NCI-H446 treated with DMSO at 0.1 percent for 48 hours (cell line): ENCODE data around the gene TRERF1.

Source experiments
- DNase-seq: peaks from one replicate; lab custom pipeline; 2025; lab: John Stamatoyannopoulos, UW

Gene TRERF1

GRCh38 chr6:42190554-42191183, 261.1 kb downstream of the TRERF1 start:
- no peak for DNase-seq

- DNase-seq: no peak
These were observed 263.3 kb downstream of the TRERF1 start for GRCh38 chr6:42188406-42188805.

GRCh38 chr6:42185597-42185996, 266.1 kb downstream of the TRERF1 start:
- no peak for DNase-seq

GRCh38 chr6:42184475-42184874, 267.3 kb downstream of the TRERF1 start:
- DNase-seq: no peak

GRCh38 chr6:42182101-42182500, 269.6 kb downstream of the TRERF1 start:
- DNase-seq: no peak

GRCh38 chr6:42179945-42180313, 271.8 kb downstream of the TRERF1 start:
- DNase-seq: no peak

- DNase-seq: no peak
These were observed 272.3 kb downstream of the TRERF1 start for GRCh38 chr6:42179261-42179944.

GRCh38 chr6:42177514-42178364, 274.0 kb downstream of the TRERF1 start:
- no peak for DNase-seq

- DNase-seq: no peak
These were observed 274.7 kb downstream of the TRERF1 start for GRCh38 chr6:42176981-42177380.

GRCh38 chr6:42175860-42176259, 275.9 kb downstream of the TRERF1 start:
- no peak for DNase-seq
